ENCODE measurements around the gene TVP23C.
"Not testable (repeated sequence)": the region's sequence is repeated elsewhere in the genome, so short reads cannot be mapped to it uniquely, and the experiment has no call there.

Gene TVP23C

DNA sequence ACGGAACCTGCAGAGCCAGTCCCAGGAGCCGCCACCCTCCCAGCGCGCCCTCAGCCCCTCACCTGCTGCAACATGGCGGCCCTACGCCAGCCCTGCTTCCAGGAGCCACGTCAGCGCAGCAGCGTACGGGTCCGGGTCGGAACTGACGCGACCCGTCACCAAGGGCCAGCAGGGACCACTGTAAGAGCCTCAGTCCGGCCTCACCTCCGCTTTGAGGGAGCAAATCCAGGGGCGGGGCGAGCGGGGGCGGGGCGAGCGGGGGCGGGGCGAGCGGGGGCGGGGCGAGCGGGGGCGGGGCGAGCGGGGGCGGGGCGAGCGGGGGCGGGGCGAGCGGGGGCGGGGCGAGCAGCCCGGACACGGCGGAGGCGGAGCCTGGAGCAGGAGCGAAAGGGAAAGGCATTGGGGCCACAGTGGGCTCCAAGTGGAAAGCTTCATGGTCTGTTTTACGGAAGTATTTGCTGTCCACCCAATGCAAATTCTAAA lies at the start of gene TVP23C:
TVP23C (minus strand) TSS at position 109 of the 483 bp plus-strand sequence; CDS start at position 74, 35 bp downstream.
- intact Hi-C loops (cut with DNase I): not testable (repeated sequence)

GRCh38 chr17:15592960-15593359 lies 29.7 kb upstream of the TVP23C start:
- intact Hi-C loops (cut with DNase I); DNase-seq: not testable (repeated sequence)

More for the DNA sequence above, at the start of gene TVP23C:
- DNase-seq: peak; percentile 31 to 85 (median 64)

GRCh38 chr17:15591986-15592385 lies 28.7 kb upstream of the TVP23C start:
- DNase-seq; intact Hi-C loops (cut with DNase I): not testable (repeated sequence)

GRCh38 chr17:15590844-15591243 lies 27.6 kb upstream of the TVP23C start:
- DNase-seq; intact Hi-C loops (cut with DNase I): not testable (repeated sequence)

DNA sequence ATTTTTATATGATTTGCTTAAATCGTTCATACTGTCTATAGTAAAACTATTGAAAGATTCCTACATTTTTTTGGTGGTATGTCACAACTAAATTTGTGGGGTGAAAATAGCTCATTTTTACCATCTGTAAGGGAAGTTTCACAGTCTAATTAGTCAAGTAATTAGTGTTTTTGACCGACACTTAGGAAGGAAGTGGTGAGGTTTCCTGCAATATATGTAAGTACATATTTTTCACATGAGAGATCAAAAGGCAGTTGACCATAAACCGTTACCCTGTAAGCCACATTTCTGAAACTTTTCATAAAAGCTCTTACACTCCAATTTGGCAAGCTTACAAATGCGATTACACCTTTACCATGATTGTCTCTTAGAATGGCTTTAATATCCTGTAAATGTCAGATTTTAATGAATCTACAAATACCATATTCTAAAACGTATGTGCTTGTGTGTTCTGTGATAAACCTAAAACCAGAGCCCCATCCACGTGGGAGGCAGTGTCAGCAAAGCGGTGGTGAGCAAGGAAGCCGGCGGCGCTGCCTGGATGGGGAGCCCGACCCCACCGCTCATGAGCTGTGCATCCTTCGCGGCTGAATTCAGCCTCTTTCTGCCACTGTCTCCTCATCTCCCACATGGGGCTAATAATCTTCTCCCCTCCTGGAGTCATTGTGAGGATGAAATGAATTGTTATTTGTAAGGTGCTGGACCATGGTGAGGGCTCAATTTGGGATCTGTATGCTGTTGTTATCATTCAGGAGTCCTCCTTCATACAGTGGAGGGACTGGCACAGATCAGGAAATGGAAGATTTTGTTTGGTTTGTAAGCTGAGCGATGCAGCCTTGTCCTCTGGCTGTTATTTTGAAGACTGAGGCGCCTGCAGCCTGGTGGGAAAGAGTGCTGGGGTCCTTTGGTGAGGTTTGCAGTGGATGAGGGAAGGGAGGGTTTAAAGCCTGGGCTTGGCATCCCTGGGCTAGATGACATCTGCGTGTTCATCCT lies 26.6 kb upstream of the TVP23C start:
- intact Hi-C loops (cut with DNase I): not testable (repeated sequence)

DNA sequence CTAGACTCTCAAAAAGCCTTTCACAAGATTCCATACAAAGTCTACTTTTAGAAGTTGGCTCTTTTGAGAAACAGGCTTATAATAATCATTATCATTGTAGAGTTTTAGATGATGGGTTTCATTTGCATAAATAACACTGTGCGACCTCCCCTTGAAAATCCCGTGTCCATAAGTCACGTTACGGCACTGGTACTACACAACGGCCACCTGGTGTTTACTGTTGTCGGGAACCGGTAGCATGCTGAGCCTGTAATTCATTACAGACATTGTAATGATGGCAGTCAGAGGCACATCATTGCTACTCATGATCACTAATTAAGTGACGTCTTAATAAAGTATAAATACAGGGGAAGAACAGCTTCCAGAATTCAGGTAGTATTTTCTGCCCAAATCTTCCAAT lies 24.7 kb upstream of the TVP23C start:
- DNase-seq; intact Hi-C loops (cut with DNase I): not testable (repeated sequence)

More for the DNA sequence above, 26.6 kb upstream of the TVP23C start:
- not testable (repeated sequence) for DNase-seq

DNA sequence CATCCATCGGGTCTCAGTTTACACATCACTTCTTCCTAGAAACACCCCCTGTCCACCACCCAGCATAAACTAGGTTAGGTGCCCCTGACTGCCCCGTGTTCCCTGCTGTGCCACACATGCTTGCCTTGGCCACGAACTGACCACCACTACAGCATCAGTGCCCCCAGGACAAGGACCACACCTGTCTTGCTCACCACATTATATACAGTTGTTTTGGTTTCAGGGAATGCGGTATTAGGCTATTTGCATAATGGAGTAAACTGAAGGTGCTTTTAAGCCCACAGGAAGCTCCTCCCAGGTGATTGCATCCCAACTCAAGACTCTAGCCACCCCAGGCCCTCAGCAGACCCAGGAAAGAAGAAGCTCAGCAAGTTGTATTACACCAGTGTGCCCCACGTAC lies 20.0 kb upstream of the TVP23C start:
- intact Hi-C loops (cut with DNase I); DNase-seq: not testable (repeated sequence)

- DNase-seq; intact Hi-C loops (cut with DNase I): not testable (repeated sequence)
Observed at GRCh38 chr17:15581462-15581861, 18.2 kb upstream of the TVP23C start.

DNA sequence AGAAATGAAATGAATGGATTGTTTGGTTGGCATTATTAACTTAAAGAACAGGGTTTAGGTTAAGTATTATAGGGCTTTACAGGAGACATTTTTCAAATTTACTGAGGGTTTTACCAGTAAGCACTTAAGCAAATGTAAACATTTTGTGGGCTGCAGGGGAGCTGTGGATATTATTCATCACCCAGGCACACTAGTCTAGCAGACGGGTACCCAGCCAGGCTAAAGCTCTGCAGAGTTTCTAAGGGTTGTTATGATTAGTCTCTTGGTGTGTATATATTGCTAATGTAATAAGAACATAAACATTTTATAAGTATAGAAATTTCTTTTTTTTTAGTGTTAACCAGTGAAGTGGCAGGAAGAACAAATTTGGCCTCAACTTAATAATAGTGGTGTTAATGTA lies 13.6 kb upstream of the TVP23C start:
- intact Hi-C loops (cut with DNase I): not testable (repeated sequence)

DNA sequence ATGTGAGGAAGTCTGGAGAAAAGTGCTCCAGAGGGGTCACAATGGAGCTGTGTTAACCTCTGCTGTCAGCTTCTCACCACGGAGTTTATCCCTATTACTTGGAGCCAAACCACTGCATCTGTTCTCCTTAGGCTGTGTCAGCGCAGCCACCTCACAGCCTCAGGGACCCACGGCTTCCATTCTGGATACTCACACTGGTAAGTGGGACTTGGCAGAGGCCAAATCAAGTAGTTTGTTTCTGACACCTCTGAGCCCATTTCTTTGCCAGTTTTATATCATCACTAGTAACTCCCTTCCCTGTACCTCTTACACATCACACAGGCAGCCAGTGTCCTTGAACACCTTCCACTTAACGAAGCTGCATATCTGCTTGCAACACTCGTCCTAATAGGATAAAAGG lies 11.4 kb upstream of the TVP23C start:
- intact Hi-C loops (cut with DNase I); DNase-seq: not testable (repeated sequence)

More for the DNA sequence above, 13.6 kb upstream of the TVP23C start:
- not testable (repeated sequence) for DNase-seq

- DNase-seq: peak in 3 of 42 donors; percentile 8 to 21 (median 13)
- intact Hi-C loops (cut with DNase I): not testable (repeated sequence)
Observed at GRCh38 chr17:15573870-15574269, 10.6 kb upstream of the TVP23C start.

DNA sequence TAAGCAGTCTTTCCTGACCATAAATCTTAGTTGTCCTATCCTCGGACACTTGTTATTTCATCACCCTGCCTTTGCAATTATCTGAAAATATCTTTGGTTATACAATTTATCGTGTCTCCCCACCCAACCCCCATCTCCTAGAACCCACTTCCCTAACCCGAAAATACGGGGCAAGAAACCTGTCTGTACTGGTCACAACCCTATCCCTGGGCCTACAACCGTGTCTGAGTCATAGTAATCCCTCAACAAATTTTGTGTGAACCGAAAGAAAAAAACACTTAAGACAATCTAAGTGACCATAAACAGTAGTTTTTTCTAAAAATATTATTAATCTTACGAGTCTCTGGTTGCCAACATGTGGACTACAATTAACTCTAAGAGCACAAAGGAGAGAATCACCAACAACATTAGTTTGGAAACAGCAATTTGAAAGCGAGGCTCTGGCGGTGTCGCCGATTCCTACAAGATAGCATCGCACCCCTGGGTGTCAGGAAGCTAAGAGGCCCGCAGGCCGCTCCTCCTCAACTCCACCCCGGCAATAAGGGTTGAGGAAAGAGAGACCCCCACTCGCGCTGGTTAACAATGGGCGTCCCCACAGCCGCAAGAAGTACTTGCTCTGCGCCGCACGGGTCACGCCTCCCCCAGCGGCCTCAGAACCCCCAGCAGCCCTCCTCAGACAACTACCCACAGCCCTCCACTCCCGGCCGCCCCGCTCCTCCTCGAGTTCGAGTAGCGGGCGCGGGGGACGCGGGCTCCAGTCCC lies 489 bp downstream of the TVP23C start:
- peak in 21 of 42 donors; percentile 2 to 43 (median 18) for DNase-seq
- intact Hi-C loops (cut with DNase I): not testable (repeated sequence)

GRCh38 chr17:15561439-15561838 lies 1.8 kb downstream of the TVP23C start:
- DNase-seq; intact Hi-C loops (cut with DNase I): not testable (repeated sequence)

GRCh38 chr17:15558403-15559105 lies 4.7 kb downstream of the TVP23C start:
- intact Hi-C loops (cut with DNase I); DNase-seq: not testable (repeated sequence)

- DNase-seq; intact Hi-C loops (cut with DNase I): not testable (repeated sequence)
Observed at GRCh38 chr17:15557334-15557832, 5.9 kb downstream of the TVP23C start.

DNA sequence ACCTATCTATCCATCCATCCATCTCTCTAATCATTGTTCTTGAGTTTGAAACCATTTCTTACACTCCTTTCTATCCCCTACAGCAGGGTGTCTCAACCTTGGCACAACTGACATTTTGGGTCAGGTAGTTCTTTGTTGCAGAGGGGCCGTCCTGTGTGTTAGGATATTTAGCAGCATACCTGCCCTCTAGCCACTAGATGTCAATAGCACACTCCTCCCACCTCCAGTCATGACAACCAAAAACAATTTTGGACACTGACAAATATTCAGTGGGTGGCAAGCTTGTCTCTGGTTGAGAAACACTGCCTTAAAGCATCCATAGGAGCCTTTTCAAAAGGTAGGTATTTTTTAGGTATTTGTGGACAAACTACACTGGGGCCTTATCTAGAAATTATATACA lies 10.4 kb downstream of the TVP23C start:
- DNase-seq; intact Hi-C loops (cut with DNase I): not testable (repeated sequence)

DNA sequence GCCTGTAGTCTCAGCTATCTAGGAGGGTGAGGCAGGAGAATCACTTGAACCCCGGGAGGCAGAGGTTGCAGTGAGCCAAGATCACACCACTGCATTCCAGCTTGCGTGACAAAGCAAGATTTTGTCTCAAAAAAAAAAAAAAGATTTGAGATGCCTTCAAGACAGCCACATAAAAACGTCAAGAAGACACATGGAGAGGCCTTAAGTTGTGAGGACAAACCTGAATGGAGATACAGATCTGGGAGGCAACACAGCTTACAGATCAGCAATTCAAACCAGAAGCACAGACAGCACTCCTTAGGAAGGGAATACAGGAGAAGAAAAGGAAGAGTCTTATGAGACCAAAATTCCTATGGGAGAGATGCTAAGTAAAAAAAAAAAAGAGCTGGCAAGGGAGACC lies 13.7 kb downstream of the TVP23C start:
- intact Hi-C loops (cut with DNase I); DNase-seq: not testable (repeated sequence)

GRCh38 chr17:15546604-15547003 lies 16.7 kb downstream of the TVP23C start:
- intact Hi-C loops (cut with DNase I); DNase-seq: not testable (repeated sequence)

All from head of caudate nucleus (tissue), 42 donors.